Hepatocyte (in vitro differentiated cells): Measurements from ENCODE around the gene PTPN14. TPM values are rescaled to one million over a fixed set of nuclear protein-coding genes. Genes with fewer than 3 reads are reported as not detected.
"Not testable (repeated sequence)": the region's sequence is repeated elsewhere in the genome, so short reads cannot be mapped to it uniquely, and the experiment has no call there.

ENCODE experiments used
- DNase-seq: peaks from one replicate; pipeline ENCODE4 v3.0.0-alpha.2; 2016; ENCODE audit warnings: low spot score
- H2AFZ ChIP-seq: fragments of 200-600 bp; sonication (generic); 2 replicates; pipeline ENCODE4 v1.6.0; 2016; ENCODE audit warnings: antibody characterized with exemption, mild to moderate bottlenecking
- H3K27ac ChIP-seq: fragments of 200-600 bp; sonication (generic); 2 replicates; pipeline ENCODE4 v1.5.1; 2016; ENCODE audit warnings: mild to moderate bottlenecking
- H3K27me3 ChIP-seq: fragments of 200-600 bp; sonication (generic); 2 replicates; pipeline ENCODE4 v1.6.1; 2016
- H3K36me3 ChIP-seq: fragments of 200-600 bp; sonication (generic); replicated peaks from 2 replicates; pipeline ENCODE4 v1.5.1; 2016; ENCODE audit warnings: low read depth; ENCODE audit not compliant: insufficient read depth
- H3K4me1 ChIP-seq: fragments of 200-600 bp; sonication (generic); 2 replicates; pipeline ENCODE4 v1.5.1; 2016; ENCODE audit warnings: mild to moderate bottlenecking, moderate library complexity; ENCODE audit not compliant: insufficient read depth
- H3K4me2 ChIP-seq: fragments of 200-600 bp; sonication (generic); 2 replicates; pipeline ENCODE4 v1.6.0; 2016
- H3K4me3 ChIP-seq: fragments of 200-600 bp; sonication (generic); 2 replicates; pipeline ENCODE4 v1.5.1; 2016; ENCODE audit warnings: mild to moderate bottlenecking
- H3K79me2 ChIP-seq: fragments of 200-600 bp; sonication (generic); 2 replicates; pipeline ENCODE4 v1.6.0; 2017; ENCODE audit warnings: mild to moderate bottlenecking
- H3K9me2 ChIP-seq: fragments of 200-600 bp; sonication (generic); replicated peaks from 2 replicates; pipeline ENCODE4 v1.6.0; 2017; ENCODE audit warnings: mild to moderate bottlenecking; ENCODE audit not compliant: insufficient read depth
- H3K9me3 ChIP-seq: fragments of 200-600 bp; sonication (generic); 2 replicates; pipeline ENCODE4 v1.5.1; 2016; ENCODE audit warnings: low read depth, mild to moderate bottlenecking
- H4K20me1 ChIP-seq: fragments of 200-600 bp; sonication (generic); 2 replicates; pipeline ENCODE4 v1.6.0; 2016; ENCODE audit warnings: mild to moderate bottlenecking; ENCODE audit not compliant: insufficient read depth, poor library complexity, severe bottlenecking
- CTCF ChIP-seq: fragments of 200-600 bp; sonication (generic); IDR thresholded peaks from 2 replicates; pipeline ENCODE4 v1.5.1; 2016; ENCODE audit warnings: antibody characterized with exemption, mild to moderate bottlenecking; ENCODE audit not compliant: poor library complexity
- EZH2 ChIP-seq: fragments of 200-600 bp; sonication (generic); IDR thresholded peaks from 2 replicates; pipeline ENCODE4 v1.6.1; 2016; ENCODE audit warnings: antibody characterized with exemption, mild to moderate bottlenecking, borderline replicate concordance
- EZH2phosphoT487 ChIP-seq: fragments of 200-600 bp; sonication (generic); IDR thresholded peaks from one replicate; pipeline ENCODE4 v1.6.1; 2018; ENCODE audit warnings: antibody characterized with exemption, mild to moderate bottlenecking, low read depth, moderate library complexity; ENCODE audit not compliant: unreplicated experiment, severe bottlenecking
- WGBS: methylation state at CpG from one replicate; pipeline ENCODE4 v1.1.6; 2016; ENCODE audit warnings: low lambda C conversion rate; ENCODE audit errors: missing lambda C conversion rate; 5-methylcytosine and 5-hydroxymethylcytosine counted together
- polyA plus RNA-seq: library from polyadenylated mRNA; unstranded; fragments of >200 nt; fragmentation: Nextera tagmentation; extraction: Ambion mirVana; gene quantifications from 2 replicates; pipeline ENCODE4 v1.2.1, GENCODE V29; 2016
- total RNA-seq: library from RNA; depleted of rRNA; stranded (reverse); fragments of >200 nt; gene quantifications from 2 replicates; pipeline ENCODE4 v1.2.3, GENCODE V29; 2014

The PTPN14 gene
- total and polyA plus RNA-seq, 2 experiments from 2014 or later: 9.5 to 21.7 TPM

DNA sequence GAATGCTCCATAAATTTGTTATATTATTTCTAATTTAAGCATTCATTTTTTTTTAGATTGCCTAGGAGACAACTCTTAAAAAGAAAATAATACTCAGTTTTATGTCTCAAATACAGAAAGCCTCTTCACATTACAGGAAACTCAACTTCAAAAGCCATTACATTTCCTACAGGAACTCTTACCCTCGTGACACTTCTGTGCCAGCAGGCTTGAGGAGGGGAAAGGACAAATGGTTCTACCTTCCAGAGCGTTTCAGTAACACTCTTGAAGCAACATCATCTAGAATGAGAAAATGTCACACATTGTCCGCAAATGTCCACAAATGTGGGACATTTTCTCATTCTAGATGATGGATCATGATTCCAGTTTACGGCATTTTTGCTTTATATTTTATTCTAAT lies 51.7 kb downstream of the PTPN14 start:
- peaks cover 96% of the 10 kb centered on the region for H3K79me2 ChIP-seq
- H3K4me1 ChIP-seq: no peaks in the 10 kb centered on the region
- H4K20me1 ChIP-seq: no peaks in the 10 kb centered on the region
- DNase-seq: no peak
- H3K36me3 ChIP-seq: no peaks in the 10 kb centered on the region
- no peaks in the 10 kb centered on the region for H3K9me2 ChIP-seq
- H3K9me3 ChIP-seq: no peaks in the 10 kb centered on the region
- no peak overlapping the region for H2AFZ ChIP-seq
- H3K4me2 ChIP-seq: no peak overlapping the region
- no peak for TF ChIP-seq CTCF
- TF ChIP-seq EZH2phosphoT487: no peak
- no peak for TF ChIP-seq EZH2
- H3K27ac ChIP-seq: no peak overlapping the region
- no peak overlapping the region for H3K4me3 ChIP-seq
- no peaks in the 10 kb centered on the region for H3K27me3 ChIP-seq
- WGBS: 69% methylated on average over 4 of the region's 4 CpGs

GRCh38 chr1:214498021-214498420 lies 53.4 kb downstream of the PTPN14 start:
- TF ChIP-seq EZH2 (no peak), CTCF (no peak), EZH2phosphoT487 (no peak)
- H2AFZ ChIP-seq: no peak overlapping the region
- H3K4me3 ChIP-seq: no peak overlapping the region
- no peak overlapping the region for H3K4me2 ChIP-seq
- H3K4me1 ChIP-seq: no peaks in the 10 kb centered on the region
- no peak for DNase-seq
- H3K9me2 ChIP-seq: no peaks in the 10 kb centered on the region
- no peaks in the 10 kb centered on the region for H3K36me3 ChIP-seq
- H3K79me2 ChIP-seq: peaks cover 94% of the 10 kb centered on the region
- H3K9me3 ChIP-seq: no peaks in the 10 kb centered on the region
- 62% methylated on average over 1 of the region's 1 CpG for WGBS
- no peak overlapping the region for H3K27ac ChIP-seq
- no peaks in the 10 kb centered on the region for H4K20me1 ChIP-seq
- no peaks in the 10 kb centered on the region for H3K27me3 ChIP-seq

DNA sequence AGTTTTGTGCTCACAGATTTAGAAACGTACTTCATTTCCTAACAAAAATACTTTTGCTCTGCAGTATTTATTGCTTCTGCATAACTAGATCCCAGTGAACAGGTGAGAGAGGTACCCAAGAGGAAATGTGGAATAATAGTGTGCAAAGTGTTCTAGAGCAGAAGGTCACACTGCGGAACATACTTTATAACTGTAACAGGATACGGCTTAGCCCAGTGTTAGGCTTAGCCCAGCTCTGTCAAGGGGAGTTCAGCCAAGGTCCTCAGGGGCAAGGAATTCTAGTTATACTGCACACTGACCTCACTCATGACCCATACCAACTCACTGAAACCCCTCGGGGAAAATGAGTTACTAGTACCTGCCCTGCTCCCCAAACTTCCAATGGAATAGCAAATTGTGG lies 55.3 kb downstream of the PTPN14 start:
- no peak for DNase-seq
- H4K20me1 ChIP-seq: no peaks in the 10 kb centered on the region
- H3K9me3 ChIP-seq: no peaks in the 10 kb centered on the region
- no peak overlapping the region for H3K4me2 ChIP-seq
- no peaks in the 10 kb centered on the region for H3K27me3 ChIP-seq
- no peak for TF ChIP-seq EZH2
- no peak for TF ChIP-seq CTCF
- no peak for TF ChIP-seq EZH2phosphoT487
- no peaks in the 10 kb centered on the region for H3K9me2 ChIP-seq
- peaks cover 95% of the 10 kb centered on the region for H3K79me2 ChIP-seq
- H3K36me3 ChIP-seq: no peaks in the 10 kb centered on the region
- H3K27ac ChIP-seq: no peak overlapping the region
- no peak overlapping the region for H3K4me3 ChIP-seq
- WGBS: 86% methylated on average over 4 of the region's 4 CpGs
- H3K4me1 ChIP-seq: no peaks in the 10 kb centered on the region
- H2AFZ ChIP-seq: no peak overlapping the region

DNA sequence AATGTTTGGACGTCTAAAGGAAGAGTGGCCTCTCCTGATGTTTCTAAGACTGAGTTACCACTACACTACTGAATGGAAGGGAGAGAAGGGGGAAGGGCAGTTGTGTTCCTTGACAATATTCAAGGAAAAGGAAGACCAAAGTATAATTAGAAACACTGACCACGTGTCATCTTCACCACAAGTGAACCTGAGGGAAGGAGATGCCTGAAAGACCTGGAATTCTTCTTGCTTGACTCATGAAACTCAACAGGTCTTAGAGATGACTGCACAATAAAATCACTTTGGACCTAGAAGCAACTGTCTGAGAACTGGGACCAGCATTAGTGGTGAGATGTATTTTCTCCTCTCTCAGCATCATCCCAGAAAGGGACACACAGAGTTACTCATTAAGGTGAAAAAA lies 56.7 kb downstream of the PTPN14 start:
- H3K4me2 ChIP-seq: no peak overlapping the region
- no peak for TF ChIP-seq EZH2
- no peak for TF ChIP-seq EZH2phosphoT487
- no peak for TF ChIP-seq CTCF
- WGBS: 66% methylated on average over 2 of the region's 2 CpGs

DNA sequence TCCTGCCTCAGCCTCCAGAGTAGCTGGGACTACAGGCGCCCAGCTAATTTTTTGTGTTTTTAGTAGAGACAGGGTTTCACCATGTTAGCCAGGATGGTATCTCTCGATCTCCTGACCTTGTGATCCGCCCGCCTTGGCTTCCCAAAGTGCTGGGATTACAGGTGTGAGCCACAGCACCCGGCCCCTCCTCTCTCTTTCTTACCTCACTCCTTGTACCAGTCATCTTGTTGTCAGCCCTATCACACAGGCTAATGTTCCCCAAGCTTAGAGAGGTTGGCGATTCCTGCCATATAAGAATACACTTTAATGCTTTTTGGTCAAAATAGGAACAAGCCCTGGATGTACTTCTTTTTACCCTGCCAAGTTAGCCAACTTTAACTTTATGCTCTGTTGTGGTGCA lies 57.2 kb downstream of the PTPN14 start:
- 85% methylated on average over 6 of the region's 6 CpGs for WGBS
- peaks cover 92% of the 10 kb centered on the region for H3K79me2 ChIP-seq
- H3K4me2 ChIP-seq, DNase-seq, H3K9me3 ChIP-seq, H2AFZ ChIP-seq, H3K36me3 ChIP-seq, H3K4me1 ChIP-seq, H3K4me3 ChIP-seq, H3K9me2 ChIP-seq, H3K27ac ChIP-seq, H3K27me3 ChIP-seq, H4K20me1 ChIP-seq: not testable (repeated sequence)

More for the DNA sequence above, 56.7 kb downstream of the PTPN14 start:
- peak; percentile 29 for DNase-seq
- Histone ChIP-seq H2AFZ (no peak overlapping the region), H3K4me3 (no peak overlapping the region), H3K4me1 (no peaks in the 10 kb centered on the region), H3K9me3 (no peaks in the 10 kb centered on the region), H4K20me1 (no peaks in the 10 kb centered on the region), H3K79me2 (peaks cover 92% of the 10 kb centered on the region), H3K9me2 (no peaks in the 10 kb centered on the region), H3K36me3 (no peaks in the 10 kb centered on the region), H3K27me3 (no peaks in the 10 kb centered on the region), H3K27ac (no peak overlapping the region)
